GM12892 (cell line): ENCODE data around the gene LHX4.

ENCODE experiments used
- DNase-seq: peaks from one replicate; pipeline ENCODE4 v3.0.0; 2011; ENCODE audit not compliant: insufficient read length
- FAIRE-seq: peaks from 2 replicates; lab custom pipeline; 2011; peaks lifted over from hg19 to GRCh38; lab: Jason Lieb, UNC
- POLR2A ChIP-seq: IDR thresholded peaks from 2 replicates; pipeline ENCODE4 v1.6.1; 2011; ENCODE audit warnings: low read depth, low read length, control low read depth
- POLR2AphosphoS5 ChIP-seq: IDR thresholded peaks from 2 replicates; pipeline ENCODE4 v1.6.1; 2011; ENCODE audit warnings: low read depth, low read length, control low read depth
- TAF1 ChIP-seq: IDR thresholded peaks from 2 replicates; pipeline ENCODE4 v1.6.1; 2011; ENCODE audit warnings: low read depth, mild to moderate bottlenecking, control low read depth, low read length, borderline replicate concordance

The LHX4 gene

GRCh38 chr1:180279651-180280050 is 49.6 kb downstream of the LHX4 start:
- DNase-seq (no peak), FAIRE-seq (no peak)
- TF ChIP-seq POLR2AphosphoS5: no peak
- TF ChIP-seq POLR2A: no peak

GRCh38 chr1:180280617-180281016 is 50.6 kb downstream of the LHX4 start:
- DNase-seq: no peak
- no peak for FAIRE-seq
- TF ChIP-seq POLR2A (no peak), TAF1 (no peak), POLR2AphosphoS5 (no peak)

GRCh38 chr1:180281490-180281889 is 51.4 kb downstream of the LHX4 start:
- FAIRE-seq (no peak), DNase-seq (no peak)
- TF ChIP-seq TAF1 (no peak), POLR2AphosphoS5 (no peak), POLR2A (no peak)

- no peak for DNase-seq
- no peak for TF ChIP-seq POLR2AphosphoS5
- TF ChIP-seq POLR2A: no peak
- TF ChIP-seq TAF1: no peak
- FAIRE-seq: no peak
These were observed 52.5 kb downstream of the LHX4 start for GRCh38 chr1:180282401-180283044.

- TF ChIP-seq POLR2AphosphoS5 (no peak), TAF1 (no peak), POLR2A (no peak)
- no peak for FAIRE-seq
These were observed 53.0 kb downstream of the LHX4 start for GRCh38 chr1:180283098-180283497.

GRCh38 chr1:180286417-180286816 is 56.4 kb downstream of the LHX4 start:
- no peak for DNase-seq
- no peak for FAIRE-seq
- TF ChIP-seq TAF1 (no peak), POLR2A (no peak), POLR2AphosphoS5 (no peak)

More at GRCh38 chr1:180283098-180283497, 53.0 kb downstream of the LHX4 start:
- DNase-seq: no peak

- DNase-seq (no peak), FAIRE-seq (no peak)
- no peak for TF ChIP-seq TAF1
- TF ChIP-seq POLR2AphosphoS5: no peak
- no peak for TF ChIP-seq POLR2A
These were observed 58.1 kb downstream of the LHX4 start for GRCh38 chr1:180287988-180288705.

- TF ChIP-seq POLR2A (no peak), POLR2AphosphoS5 (no peak)
- FAIRE-seq (no peak), DNase-seq (no peak)
These were observed 58.9 kb downstream of the LHX4 start for GRCh38 chr1:180288940-180289339.

- DNase-seq (no peak), FAIRE-seq (no peak)
- TF ChIP-seq POLR2AphosphoS5 (no peak), TAF1 (no peak), POLR2A (no peak)
These were observed 60.4 kb downstream of the LHX4 start for GRCh38 chr1:180290265-180291001.

GRCh38 chr1:180291004-180291403 is 60.9 kb downstream of the LHX4 start:
- DNase-seq (no peak), FAIRE-seq (no peak)
- TF ChIP-seq POLR2A: no peak
- TF ChIP-seq POLR2AphosphoS5: no peak
- no peak for TF ChIP-seq TAF1

- no peak for DNase-seq
- no peak for FAIRE-seq
- TF ChIP-seq POLR2AphosphoS5: no peak
- TF ChIP-seq POLR2A: no peak
- no peak for TF ChIP-seq TAF1
These were observed 64.6 kb downstream of the LHX4 start for GRCh38 chr1:180294711-180295110.
